ENCODE results near the gene LEUTX. TPM values are rescaled to one million over a fixed set of nuclear protein-coding genes. Genes with fewer than 3 reads are reported as not detected.

The LEUTX gene
- polyA plus RNA-seq, 1 of the 3 experiments (the other 2 are of a cell fraction), result not detected

DNA sequence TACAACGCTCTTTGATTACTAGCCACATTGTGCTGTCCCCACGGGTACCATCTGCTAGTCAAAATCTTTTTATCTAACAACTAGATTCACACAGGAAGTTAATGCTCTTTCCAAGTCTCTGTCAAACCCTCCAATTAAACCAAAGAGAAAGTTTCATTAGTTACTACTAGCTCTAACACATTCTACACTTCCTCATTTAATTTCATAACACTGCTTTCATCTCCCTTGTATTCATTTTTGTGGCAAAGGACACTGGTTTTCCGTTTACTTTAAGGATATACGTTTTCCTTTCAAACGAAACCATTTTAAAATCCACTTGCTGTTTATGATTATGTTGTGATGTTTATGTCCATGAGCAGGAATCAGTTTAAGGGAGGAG, 50.0 kb downstream of the LEUTX start:
- H3K27ac ChIP-seq (ENCODE audit: low read depth in 2 of 2, low read length in 1 of 2), result no peak overlapping the region
- H4K20me1 ChIP-seq (ENCODE audit: insufficient read depth), result no peaks in the 10 kb centered on the region
- H2AFZ ChIP-seq (ENCODE audit: low read depth), result no peak overlapping the region
- H3K79me2 ChIP-seq (ENCODE audit: insufficient read depth), result peaks cover 24% of the 10 kb centered on the region
- ChIA-PET CTCF (interaction anchor here (0.7 to 4.4 kb wide), 2 partner anchors 15 to 36 kb away, joined by 3 to 26 read pairs; no protein-coding TSS in a partner anchor), POLR2A (interaction anchor here (0.6 kb wide), 1 partner anchor 7 kb away, joined by 3 read pairs; no protein-coding TSS in a partner anchor)
- H3F3A ChIP-seq (replicated peaks; ENCODE audit: insufficient read depth), result no peaks in the 10 kb centered on the region
- H3K4me3 ChIP-seq (ENCODE audit: low read depth in 2 of 2, low read length in 1 of 2), result no peak overlapping the region
- WGBS (ENCODE audit: low lambda C conversion rate), result 90% methylated on average over 5 of the region's 5 CpGs
- TF ChIP-seq FOXM1 (IDR thresholded peaks at IDR 0.05; ENCODE audit: low read depth) (no peak), ELF1 (IDR thresholded peaks at IDR 0.05) (no peak), RCOR1 (IDR thresholded peaks at IDR 0.05; ENCODE audit: low read length) (no peak), POLR2AphosphoS5 (IDR thresholded peaks at IDR 0.05; ENCODE audit: low read depth, low read length) (no peak), MEF2A (IDR thresholded peaks at IDR 0.05; ENCODE audit: borderline replicate concordance, low read depth) (no peak), SMC3 (IDR thresholded peaks at IDR 0.05; ENCODE audit: low read depth, low read length) (no peak), RAD21 (IDR thresholded peaks at IDR 0.05; ENCODE audit: low read length) (no peak), FOXJ3 (CRISPR knock-in tag; IDR thresholded peaks at IDR 0.05) (no peak), SIN3A (IDR thresholded peaks at IDR 0.05; ENCODE audit: borderline replicate concordance, low read depth, low read length) (no peak), CHD2 (IDR thresholded peaks at IDR 0.05; ENCODE audit: low read length, partially characterized antibody) (no peak), RFX5 (IDR thresholded peaks at IDR 0.05; ENCODE audit: low read length) (no peak), EZH2phosphoT487 (IDR thresholded peaks at IDR 0.05; ENCODE audit: borderline replicate concordance, low read depth) (no peak), TCF12 (IDR thresholded peaks at IDR 0.05) (no peak), FOSL2 (IDR thresholded peaks at IDR 0.05; ENCODE audit: borderline replicate concordance, low read depth) (no peak), GATA2 (CRISPR knock-in tag; IDR thresholded peaks at IDR 0.05) (no peak)
- TF ChIP-seq, protein P1, sequence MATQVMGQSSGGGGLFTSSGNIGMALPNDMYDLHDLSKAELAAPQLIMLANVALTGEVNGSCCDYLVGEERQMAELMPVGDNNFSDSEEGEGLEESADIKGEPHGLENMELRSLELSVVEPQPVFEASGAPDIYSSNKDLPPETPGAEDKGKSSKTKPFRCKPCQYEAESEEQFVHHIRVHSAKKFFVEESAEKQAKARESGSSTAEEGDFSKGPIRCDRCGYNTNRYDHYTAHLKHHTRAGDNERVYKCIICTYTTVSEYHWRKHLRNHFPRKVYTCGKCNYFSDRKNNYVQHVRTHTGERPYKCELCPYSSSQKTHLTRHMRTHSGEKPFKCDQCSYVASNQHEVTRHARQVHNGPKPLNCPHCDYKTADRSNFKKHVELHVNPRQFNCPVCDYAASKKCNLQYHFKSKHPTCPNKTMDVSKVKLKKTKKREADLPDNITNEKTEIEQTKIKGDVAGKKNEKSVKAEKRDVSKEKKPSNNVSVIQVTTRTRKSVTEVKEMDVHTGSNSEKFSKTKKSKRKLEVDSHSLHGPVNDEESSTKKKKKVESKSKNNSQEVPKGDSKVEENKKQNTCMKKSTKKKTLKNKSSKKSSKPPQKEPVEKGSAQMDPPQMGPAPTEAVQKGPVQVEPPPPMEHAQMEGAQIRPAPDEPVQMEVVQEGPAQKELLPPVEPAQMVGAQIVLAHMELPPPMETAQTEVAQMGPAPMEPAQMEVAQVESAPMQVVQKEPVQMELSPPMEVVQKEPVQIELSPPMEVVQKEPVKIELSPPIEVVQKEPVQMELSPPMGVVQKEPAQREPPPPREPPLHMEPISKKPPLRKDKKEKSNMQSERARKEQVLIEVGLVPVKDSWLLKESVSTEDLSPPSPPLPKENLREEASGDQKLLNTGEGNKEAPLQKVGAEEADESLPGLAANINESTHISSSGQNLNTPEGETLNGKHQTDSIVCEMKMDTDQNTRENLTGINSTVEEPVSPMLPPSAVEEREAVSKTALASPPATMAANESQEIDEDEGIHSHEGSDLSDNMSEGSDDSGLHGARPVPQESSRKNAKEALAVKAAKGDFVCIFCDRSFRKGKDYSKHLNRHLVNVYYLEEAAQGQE (IDR thresholded peaks at IDR 0.05; ENCODE audit: low read depth, low read length), result no peak
- TF ChIP-seq, protein P2, sequence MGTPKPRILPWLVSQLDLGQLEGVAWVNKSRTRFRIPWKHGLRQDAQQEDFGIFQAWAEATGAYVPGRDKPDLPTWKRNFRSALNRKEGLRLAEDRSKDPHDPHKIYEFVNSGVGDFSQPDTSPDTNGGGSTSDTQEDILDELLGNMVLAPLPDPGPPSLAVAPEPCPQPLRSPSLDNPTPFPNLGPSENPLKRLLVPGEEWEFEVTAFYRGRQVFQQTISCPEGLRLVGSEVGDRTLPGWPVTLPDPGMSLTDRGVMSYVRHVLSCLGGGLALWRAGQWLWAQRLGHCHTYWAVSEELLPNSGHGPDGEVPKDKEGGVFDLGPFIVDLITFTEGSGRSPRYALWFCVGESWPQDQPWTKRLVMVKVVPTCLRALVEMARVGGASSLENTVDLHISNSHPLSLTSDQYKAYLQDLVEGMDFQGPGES (IDR thresholded peaks at IDR 0.05; ENCODE audit: low read depth, low read length), result no peak
- TF ChIP-seq, protein P3, sequence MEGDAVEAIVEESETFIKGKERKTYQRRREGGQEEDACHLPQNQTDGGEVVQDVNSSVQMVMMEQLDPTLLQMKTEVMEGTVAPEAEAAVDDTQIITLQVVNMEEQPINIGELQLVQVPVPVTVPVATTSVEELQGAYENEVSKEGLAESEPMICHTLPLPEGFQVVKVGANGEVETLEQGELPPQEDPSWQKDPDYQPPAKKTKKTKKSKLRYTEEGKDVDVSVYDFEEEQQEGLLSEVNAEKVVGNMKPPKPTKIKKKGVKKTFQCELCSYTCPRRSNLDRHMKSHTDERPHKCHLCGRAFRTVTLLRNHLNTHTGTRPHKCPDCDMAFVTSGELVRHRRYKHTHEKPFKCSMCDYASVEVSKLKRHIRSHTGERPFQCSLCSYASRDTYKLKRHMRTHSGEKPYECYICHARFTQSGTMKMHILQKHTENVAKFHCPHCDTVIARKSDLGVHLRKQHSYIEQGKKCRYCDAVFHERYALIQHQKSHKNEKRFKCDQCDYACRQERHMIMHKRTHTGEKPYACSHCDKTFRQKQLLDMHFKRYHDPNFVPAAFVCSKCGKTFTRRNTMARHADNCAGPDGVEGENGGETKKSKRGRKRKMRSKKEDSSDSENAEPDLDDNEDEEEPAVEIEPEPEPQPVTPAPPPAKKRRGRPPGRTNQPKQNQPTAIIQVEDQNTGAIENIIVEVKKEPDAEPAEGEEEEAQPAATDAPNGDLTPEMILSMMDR (IDR thresholded peaks at IDR 0.05), result no peak
- TF ChIP-seq, protein P4, sequence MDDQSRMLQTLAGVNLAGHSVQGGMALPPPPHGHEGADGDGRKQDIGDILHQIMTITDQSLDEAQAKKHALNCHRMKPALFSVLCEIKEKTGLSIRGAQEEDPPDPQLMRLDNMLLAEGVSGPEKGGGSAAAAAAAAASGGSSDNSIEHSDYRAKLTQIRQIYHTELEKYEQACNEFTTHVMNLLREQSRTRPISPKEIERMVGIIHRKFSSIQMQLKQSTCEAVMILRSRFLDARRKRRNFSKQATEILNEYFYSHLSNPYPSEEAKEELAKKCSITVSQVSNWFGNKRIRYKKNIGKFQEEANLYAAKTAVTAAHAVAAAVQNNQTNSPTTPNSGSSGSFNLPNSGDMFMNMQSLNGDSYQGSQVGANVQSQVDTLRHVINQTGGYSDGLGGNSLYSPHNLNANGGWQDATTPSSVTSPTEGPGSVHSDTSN (IDR thresholded peaks at IDR 0.05), result no peak
- DNase-seq, result no peak
- peaks cover 0 to 18% of the 10 kb centered on the region in 2 experiments; a peak in 2 of 4 replicates for H3K4me1 ChIP-seq (ENCODE audit: control insufficient read depth in 1 of 2, insufficient read depth in 2 of 2, low read depth in 1 of 2, low read length in 1 of 2)
- H3K27me3 ChIP-seq (ENCODE audit: insufficient read depth), result no peaks in the 10 kb centered on the region
- H3K9me2 ChIP-seq, result no peaks in the 10 kb centered on the region
- H3K4me2 ChIP-seq, result no peak overlapping the region
- no peak overlapping the region for H3K9ac ChIP-seq
- no peaks in the 10 kb centered on the region for H3K9me3 ChIP-seq
- peaks cover 25 to 49% of the 10 kb centered on the region in 2 experiments for H3K36me3 ChIP-seq (replicated peaks in 1 of 2; ENCODE audit: control insufficient read depth in 1 of 2, insufficient read depth in 2 of 2, low read length in 1 of 2)
